HG02759 (cell line): ENCODE data around the gene CRYBB2.
"Not testable (repeated sequence)": the region's sequence is repeated elsewhere in the genome, so short reads cannot be mapped to it uniquely, and the experiment has no call there.

Source experiments
- ATAC-seq: cut with Tn5 transposase; IDR thresholded peaks from one replicate; pipeline ENCODE4 v1.9.1; 2021; ENCODE audit warnings: mild to moderate bottlenecking, moderate library complexity; ENCODE audit not compliant: unreplicated experiment

Gene CRYBB2

GRCh38 chr22:25232301-25232700, 12.9 kb downstream of the CRYBB2 start:
- ATAC-seq = no peak

GRCh38 chr22:25233706-25234105, 14.3 kb downstream of the CRYBB2 start:
- not testable (repeated sequence) for ATAC-seq

GRCh38 chr22:25235547-25236290, 16.3 kb downstream of the CRYBB2 start:
- ATAC-seq = peak; percentile 71

- ATAC-seq = no peak
These were observed 17.0 kb downstream of the CRYBB2 start for GRCh38 chr22:25236417-25236816.

GRCh38 chr22:25237503-25237902, 18.1 kb downstream of the CRYBB2 start:
- ATAC-seq = no peak

- not testable (repeated sequence) for ATAC-seq
These were observed 18.6 kb downstream of the CRYBB2 start for GRCh38 chr22:25238058-25238457.

GRCh38 chr22:25255169-25255568, 35.7 kb downstream of the CRYBB2 start:
- ATAC-seq = not testable (repeated sequence)

- ATAC-seq = not testable (repeated sequence)
These were observed 48.1 kb downstream of the CRYBB2 start for GRCh38 chr22:25267567-25267966.

- not testable (repeated sequence) for ATAC-seq
These were observed 49.5 kb downstream of the CRYBB2 start for GRCh38 chr22:25268902-25269301.

- not testable (repeated sequence) for ATAC-seq
These were observed 50.6 kb downstream of the CRYBB2 start for GRCh38 chr22:25270061-25270460.

- not testable (repeated sequence) for ATAC-seq
These were observed 53.8 kb downstream of the CRYBB2 start for GRCh38 chr22:25273231-25273630.

GRCh38 chr22:25273928-25274327, 54.5 kb downstream of the CRYBB2 start:
- ATAC-seq = not testable (repeated sequence)

- not testable (repeated sequence) for ATAC-seq
These were observed 60.7 kb downstream of the CRYBB2 start for GRCh38 chr22:25280118-25280517.
